ENCODE results near the gene PPP1R3G. TPM values are rescaled to one million over a fixed set of nuclear protein-coding genes. Genes with fewer than 3 reads are reported as not detected.
A peak's percentile ranks its signal among the peaks of the same experiment; 100 is the strongest.

PPP1R3G gene
- total and polyA plus RNA-seq, 2 of the 13 experiments (the other 11 are each of a cell fraction or from before 2014, with no cell fraction given), result 1.2 to 1.3 TPM

DNA sequence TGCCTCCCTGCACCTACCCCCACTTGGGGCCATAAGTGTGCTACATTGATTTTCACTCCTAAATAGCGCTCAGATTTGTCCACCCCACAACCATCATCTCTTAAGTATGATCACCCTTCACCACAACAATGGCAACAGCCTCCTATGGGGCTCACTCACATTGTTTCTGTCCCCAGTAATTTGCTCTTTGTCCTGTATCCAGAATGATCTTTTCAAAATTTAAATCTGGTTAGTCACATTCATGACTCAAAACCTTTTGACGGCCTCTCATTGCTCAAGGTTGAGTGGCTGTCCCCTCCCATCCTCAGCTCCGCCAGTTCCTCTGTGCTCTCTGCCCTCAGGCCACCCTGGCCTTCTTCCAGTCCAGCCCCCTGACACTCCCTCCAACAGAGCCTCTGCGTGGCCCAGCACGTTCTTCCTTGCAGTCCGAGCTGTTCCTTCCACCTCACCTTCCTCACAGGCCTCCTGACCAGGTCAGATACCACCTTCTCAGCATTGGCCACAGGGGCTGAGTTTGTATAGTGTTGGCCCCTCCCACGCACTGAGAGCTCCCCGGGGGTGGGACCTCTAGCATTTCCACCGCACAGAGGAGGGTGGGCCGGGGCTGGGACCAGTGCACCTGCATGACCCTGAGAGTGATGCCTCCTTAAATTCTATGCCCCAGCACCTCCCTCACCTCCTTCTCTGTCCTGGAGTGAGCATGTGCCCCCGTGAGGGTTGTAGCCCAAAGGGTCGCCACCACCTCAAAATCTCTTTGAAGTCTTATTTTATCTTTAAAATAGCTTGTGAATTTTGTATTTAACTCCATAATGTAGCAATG is 2.4 kb upstream of the PPP1R3G start (continued):
- no peak for TF ChIP-seq ZNF180 (CRISPR knock-in tag; IDR thresholded peaks at IDR 0.05; ENCODE audit: borderline replicate concordance, low read depth)
- TF ChIP-seq ZNF235 (CRISPR knock-in tag; IDR thresholded peaks at IDR 0.05; ENCODE audit: borderline replicate concordance), result no peak
- peak; percentile 97; the same call in 1 of the 2 replicates for TF ChIP-seq ZNF337 (CRISPR knock-in tag; IDR thresholded peaks at IDR 0.05; ENCODE audit: borderline replicate concordance, low read depth)
- no peak for TF ChIP-seq CTCF (CRISPR knock-in tag; IDR thresholded peaks at IDR 0.05)
- TF ChIP-seq ZNF883 (CRISPR knock-in tag; IDR thresholded peaks at IDR 0.05; ENCODE audit: not compliant biosample characterization), result peak; percentile 91
- no peak for TF ChIP-seq CENPX (CRISPR knock-in tag; IDR thresholded peaks at IDR 0.05)
- TF ChIP-seq RNF2 (conservative IDR thresholded peaks at IDR 0.05; ENCODE audit: low read depth), result no peak
- TF ChIP-seq HNF4G (IDR thresholded peaks at IDR 0.05; ENCODE audit: borderline replicate concordance, low read depth, low read length), result peak; percentile 27; the same call in 1 of the 2 replicates
- TF ChIP-seq HNF4G (CRISPR knock-in tag; IDR thresholded peaks at IDR 0.05; ENCODE audit: borderline replicate concordance, low read depth), result peak; percentile 76
- 0 out of 2 replicates have a peak, but pooled peaks have one; percentile 38 for TF ChIP-seq ZNF746 (CRISPR knock-in tag; IDR thresholded peaks at IDR 0.05)
- TF ChIP-seq ZNF280B (CRISPR knock-in tag; IDR thresholded peaks at IDR 0.05; ENCODE audit: borderline replicate concordance), result peak; percentile 82; the same call in 1 of the 2 replicates
- TF ChIP-seq, protein P1, sequence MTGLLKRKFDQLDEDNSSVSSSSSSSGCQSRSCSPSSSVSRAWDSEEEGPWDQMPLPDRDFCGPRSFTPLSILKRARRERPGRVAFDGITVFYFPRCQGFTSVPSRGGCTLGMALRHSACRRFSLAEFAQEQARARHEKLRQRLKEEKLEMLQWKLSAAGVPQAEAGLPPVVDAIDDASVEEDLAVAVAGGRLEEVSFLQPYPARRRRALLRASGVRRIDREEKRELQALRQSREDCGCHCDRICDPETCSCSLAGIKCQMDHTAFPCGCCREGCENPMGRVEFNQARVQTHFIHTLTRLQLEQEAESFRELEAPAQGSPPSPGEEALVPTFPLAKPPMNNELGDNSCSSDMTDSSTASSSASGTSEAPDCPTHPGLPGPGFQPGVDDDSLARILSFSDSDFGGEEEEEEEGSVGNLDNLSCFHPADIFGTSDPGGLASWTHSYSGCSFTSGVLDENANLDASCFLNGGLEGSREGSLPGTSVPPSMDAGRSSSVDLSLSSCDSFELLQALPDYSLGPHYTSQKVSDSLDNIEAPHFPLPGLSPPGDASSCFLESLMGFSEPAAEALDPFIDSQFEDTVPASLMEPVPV (CRISPR knock-in tag; IDR thresholded peaks at IDR 0.05), result peak; percentile 67; the same call in 1 of the 2 replicates
- no peak for TF ChIP-seq JDP2 (CRISPR knock-in tag; IDR thresholded peaks at IDR 0.05; ENCODE audit: borderline replicate concordance)
- no peak for TF ChIP-seq RELA (CRISPR knock-in tag; IDR thresholded peaks at IDR 0.05)
- no peak for TF ChIP-seq PREB (CRISPR knock-in tag; IDR thresholded peaks at IDR 0.05)
- TF ChIP-seq NFE2L1 (CRISPR knock-in tag; IDR thresholded peaks at IDR 0.05; ENCODE audit: borderline replicate concordance), result no peak
- TF ChIP-seq MIXL1 (CRISPR knock-in tag; IDR thresholded peaks at IDR 0.05), result peak; percentile 37
- 0 out of 2 replicates have a peak, but pooled peaks have one; percentile 66 for TF ChIP-seq KLF12 (CRISPR knock-in tag; IDR thresholded peaks at IDR 0.05; ENCODE audit: borderline replicate concordance)
- no peak for TF ChIP-seq FOXA1 (IDR thresholded peaks at IDR 0.05)
- TF ChIP-seq FOXA1 (CRISPR knock-in tag; IDR thresholded peaks at IDR 0.05), result 0 out of 2 replicates have a peak, but pooled peaks have one; percentile 7
- peak; percentile 47; the same call in 1 of the 2 replicates for TF ChIP-seq ZNF264 (CRISPR knock-in tag; IDR thresholded peaks at IDR 0.05)
